ENCODE data around the gene TUB.

TUB gene

GRCh38 chr11:8068605-8069221, 12.3 kb upstream of the TUB start:
- DNase-seq (ENCODE audit: insufficient read length, low spot score) (no peak), FAIRE-seq (no peak)
- TF ChIP-seq CTCF (IDR thresholded peaks at IDR 0.05; ENCODE audit: insufficient read depth, missing control alignments) = no peak

GRCh38 chr11:8069771-8070170, 11.2 kb upstream of the TUB start:
- no peak for TF ChIP-seq CTCF (IDR thresholded peaks at IDR 0.05; ENCODE audit: insufficient read depth, missing control alignments)
- no peak for FAIRE-seq
- DNase-seq (ENCODE audit: insufficient read length, low spot score) = no peak

- no peak for FAIRE-seq
- TF ChIP-seq CTCF (IDR thresholded peaks at IDR 0.05; ENCODE audit: insufficient read depth, missing control alignments) = peak; percentile 36
- no peak for DNase-seq (ENCODE audit: insufficient read length, low spot score)
Measured at GRCh38 chr11:8070417-8071115, 10.4 kb upstream of the TUB start.

- no peak for FAIRE-seq
- DNase-seq (ENCODE audit: insufficient read length, low spot score) = no peak
- no peak for TF ChIP-seq CTCF (IDR thresholded peaks at IDR 0.05; ENCODE audit: insufficient read depth, missing control alignments)
Measured at GRCh38 chr11:8071616-8072581, 9.1 kb upstream of the TUB start.

GRCh38 chr11:8075119-8075726, 5.8 kb upstream of the TUB start:
- DNase-seq (ENCODE audit: insufficient read length, low spot score) = no peak
- FAIRE-seq = no peak
- TF ChIP-seq CTCF (IDR thresholded peaks at IDR 0.05; ENCODE audit: insufficient read depth, missing control alignments) = no peak

GRCh38 chr11:8079111-8079675, 1.8 kb upstream of the TUB start:
- no peak for FAIRE-seq
- TF ChIP-seq CTCF (IDR thresholded peaks at IDR 0.05; ENCODE audit: insufficient read depth, missing control alignments) = no peak
- no peak for DNase-seq (ENCODE audit: insufficient read length, low spot score)
